ENCODE data around the gene TNRC18.
"Not testable (repeated sequence)": the region's sequence is repeated elsewhere in the genome, so short reads cannot be mapped to it uniquely, and the experiment has no call there.

TNRC18 gene

GRCh38 chr7:5423306-5423975 lies at the start of gene TNRC18:
TNRC18 (minus strand) TSS chr7:5423834; CDS start chr7:5421246, 2,588 bp downstream.
- DNase-seq = no peak

DNA sequence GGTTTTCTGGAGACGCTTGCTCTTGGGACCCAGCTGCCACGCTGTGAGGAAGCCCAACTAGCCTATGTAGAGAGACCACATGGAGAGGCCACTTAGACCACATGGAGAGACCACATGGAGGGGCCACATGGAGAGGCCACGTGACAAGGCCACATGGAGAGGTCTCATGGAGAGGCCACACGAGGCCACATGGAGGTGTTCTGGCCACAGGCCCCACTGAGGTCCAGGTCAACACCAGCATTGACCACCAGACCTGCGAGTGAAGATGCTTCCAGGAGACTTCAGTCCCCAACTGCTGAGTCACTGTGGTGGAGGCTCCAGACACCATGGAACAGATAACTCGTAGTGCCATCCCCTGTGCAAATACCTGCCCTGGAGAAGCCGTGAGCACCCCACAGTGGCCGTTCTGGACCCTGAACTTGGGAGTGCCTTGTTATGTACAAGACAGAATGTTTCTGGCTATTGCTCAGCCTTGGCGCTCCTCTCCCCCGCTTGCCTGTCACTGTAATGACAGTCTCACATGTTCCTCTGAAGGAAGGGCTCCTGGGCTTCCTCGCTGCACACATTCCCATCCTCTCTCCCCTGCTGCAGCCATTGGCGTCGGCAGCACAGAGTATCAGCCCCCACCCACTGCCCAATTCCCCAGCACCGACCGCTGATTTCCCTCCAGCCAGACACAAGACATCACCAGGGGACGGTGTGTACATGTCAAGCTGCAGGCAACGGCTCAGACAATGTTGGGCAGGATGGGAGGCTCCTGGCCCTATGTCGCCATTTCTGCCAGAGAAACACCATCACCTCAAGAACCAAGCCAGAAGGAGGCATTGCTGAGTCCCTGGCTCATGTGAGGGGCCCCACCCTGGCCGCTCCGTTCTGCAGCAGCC lies 49.0 kb upstream of the TNRC18 start:
- no peak for DNase-seq

DNA sequence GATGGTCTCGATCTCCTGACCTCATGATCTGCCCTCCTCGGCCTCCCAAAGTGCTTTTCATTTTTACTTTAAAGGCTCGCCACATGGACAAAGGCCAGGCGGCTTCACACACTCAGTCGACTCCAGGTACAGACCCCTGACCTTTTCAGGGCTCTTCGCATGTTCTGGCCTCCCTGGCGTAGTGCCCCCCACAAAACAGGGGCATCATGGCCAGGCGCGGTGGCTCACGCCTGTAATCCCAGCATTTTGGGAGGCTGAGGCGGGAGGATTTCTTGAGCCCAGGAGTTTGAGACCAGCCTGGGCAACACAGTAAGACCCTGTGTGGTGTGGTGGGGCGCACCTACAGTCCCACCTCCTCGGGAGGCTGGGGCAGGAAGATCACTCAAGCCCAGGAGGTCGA lies 48.0 kb upstream of the TNRC18 start:
- not testable (repeated sequence) for DNase-seq

DNA sequence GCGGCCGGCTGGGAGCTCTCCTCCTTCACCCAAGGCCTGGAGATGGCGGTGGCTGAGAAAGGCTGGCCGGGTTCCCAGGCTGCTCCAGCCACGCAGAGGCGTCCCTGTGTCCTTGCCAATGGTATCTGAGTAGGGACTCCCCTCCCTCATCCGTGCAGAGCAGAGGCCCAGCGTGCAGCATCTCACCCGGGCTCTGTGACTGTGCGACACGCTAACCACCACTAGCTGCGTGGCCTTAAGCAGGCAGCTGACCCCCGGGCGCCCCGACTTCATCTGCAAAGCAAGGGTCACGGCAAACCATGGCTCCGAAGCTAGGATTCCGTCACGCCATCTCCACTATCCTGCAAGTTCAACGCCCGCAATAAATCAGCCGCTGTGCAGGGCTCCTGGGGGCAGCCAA lies 47.2 kb upstream of the TNRC18 start:
- no peak for DNase-seq

- no peak for DNase-seq
These were observed 46.5 kb upstream of the TNRC18 start for GRCh38 chr7:5470167-5470532.

DNA sequence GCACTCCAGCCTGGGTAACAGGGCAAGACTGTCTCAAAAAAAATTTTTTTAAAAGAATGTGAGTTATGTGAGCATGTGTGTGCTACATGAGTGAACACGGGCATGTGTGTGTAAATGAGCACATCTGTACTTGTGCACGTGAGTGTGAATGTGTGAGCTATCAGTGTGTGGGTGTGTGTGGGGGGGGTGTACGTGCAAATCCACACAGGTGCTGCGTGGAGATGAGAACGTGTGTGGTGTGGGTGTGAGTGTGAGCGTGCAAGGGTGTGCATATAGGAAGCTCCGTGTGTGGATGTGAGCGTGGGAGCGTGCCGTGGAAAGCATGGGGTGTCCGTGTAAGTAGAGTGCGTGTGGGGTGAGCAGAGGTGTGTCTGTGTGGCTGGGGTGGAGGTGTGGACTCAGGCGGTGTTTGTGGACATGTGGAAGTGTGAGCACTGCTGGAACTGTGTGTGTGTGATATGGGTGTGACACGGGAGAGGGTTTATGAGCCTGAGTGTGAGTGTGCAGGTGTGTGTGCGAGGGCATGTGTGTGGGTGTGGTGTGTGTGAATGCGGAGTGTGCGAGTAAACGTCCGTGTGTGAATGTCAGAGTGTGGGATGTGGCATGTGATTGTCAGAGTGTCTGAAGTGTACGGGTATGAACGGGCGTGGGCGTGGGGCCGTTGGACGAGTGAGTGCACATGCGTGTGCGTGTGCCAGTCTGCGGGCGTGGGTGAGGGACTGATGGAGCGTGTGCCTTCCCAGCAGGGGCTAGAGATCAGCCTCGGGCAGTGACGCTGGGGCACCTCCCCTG lies 45.9 kb upstream of the TNRC18 start:
- no peak for DNase-seq

- DNase-seq = no peak
These were observed 44.0 kb upstream of the TNRC18 start for GRCh38 chr7:5467645-5468044.

GRCh38 chr7:5466551-5466950 lies 42.9 kb upstream of the TNRC18 start:
- DNase-seq = no peak

DNA sequence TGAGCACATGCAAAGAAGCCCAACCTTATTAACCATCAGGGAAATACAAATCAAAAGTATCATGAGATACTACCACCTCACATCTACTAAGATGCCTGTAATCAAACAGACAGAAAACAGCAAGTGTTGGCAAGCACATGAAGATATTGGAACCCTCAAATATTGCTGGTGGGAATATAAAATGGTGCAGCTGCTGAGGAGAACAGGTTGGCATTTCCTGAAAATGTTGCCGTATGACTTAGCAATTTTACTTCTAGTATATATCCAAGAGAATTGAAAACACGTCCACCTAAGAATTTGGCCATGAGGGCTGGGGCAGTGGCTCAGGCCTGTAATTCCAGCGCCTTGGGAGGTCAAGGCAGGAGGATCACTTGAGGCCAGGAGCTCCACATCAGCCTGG lies 39.4 kb upstream of the TNRC18 start:
- DNase-seq = no peak

DNA sequence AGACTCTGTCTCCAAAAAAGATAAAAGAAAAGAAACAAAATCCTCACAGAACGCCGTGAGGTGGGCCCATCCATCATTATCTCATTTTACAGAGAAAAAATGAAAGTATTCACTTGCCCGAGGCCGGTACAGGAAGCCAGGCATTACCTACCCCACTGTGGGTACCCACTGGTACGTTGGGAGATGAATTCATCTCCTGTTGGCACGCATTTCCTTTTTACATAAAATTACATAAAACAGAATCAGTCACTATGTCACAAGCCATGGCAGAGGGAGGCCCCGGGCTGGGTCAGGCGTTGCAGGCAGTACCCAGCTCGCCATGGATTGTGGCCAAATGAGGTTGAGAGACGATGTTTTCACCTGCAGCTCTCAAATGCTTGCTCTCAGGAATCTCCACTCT lies 38.6 kb upstream of the TNRC18 start:
- no peak for DNase-seq

DNA sequence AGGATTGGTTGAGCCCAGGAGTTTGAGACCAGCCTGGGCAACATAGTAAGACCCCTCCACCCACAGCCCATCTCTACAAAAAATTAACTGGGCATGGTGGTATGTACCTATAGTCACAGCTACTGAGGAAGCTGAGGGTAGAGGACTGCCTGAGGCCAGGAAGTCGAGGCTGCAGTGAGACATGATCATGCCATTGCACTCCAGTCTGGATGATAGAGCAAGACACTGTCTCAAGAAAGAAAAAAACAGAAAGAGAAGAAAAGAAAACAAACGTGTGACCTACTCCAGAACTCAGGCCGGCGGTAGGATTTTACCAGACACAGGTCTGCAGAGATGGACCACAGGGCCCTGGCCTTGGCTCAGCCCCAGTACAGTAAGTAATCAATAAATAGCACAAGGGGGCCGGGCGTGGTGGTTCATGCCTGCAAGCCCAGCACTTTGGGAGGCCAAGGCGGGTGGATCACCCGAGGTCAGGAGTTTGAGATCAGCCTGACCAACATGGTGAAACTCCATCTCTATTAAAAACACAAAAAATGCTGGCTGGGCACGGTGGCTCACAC lies 35.4 kb upstream of the TNRC18 start:
- DNase-seq = no peak

- DNase-seq = no peak
These were observed 33.7 kb upstream of the TNRC18 start for GRCh38 chr7:5457245-5457735.

GRCh38 chr7:5456409-5456808 lies 32.8 kb upstream of the TNRC18 start:
- no peak for DNase-seq

DNA sequence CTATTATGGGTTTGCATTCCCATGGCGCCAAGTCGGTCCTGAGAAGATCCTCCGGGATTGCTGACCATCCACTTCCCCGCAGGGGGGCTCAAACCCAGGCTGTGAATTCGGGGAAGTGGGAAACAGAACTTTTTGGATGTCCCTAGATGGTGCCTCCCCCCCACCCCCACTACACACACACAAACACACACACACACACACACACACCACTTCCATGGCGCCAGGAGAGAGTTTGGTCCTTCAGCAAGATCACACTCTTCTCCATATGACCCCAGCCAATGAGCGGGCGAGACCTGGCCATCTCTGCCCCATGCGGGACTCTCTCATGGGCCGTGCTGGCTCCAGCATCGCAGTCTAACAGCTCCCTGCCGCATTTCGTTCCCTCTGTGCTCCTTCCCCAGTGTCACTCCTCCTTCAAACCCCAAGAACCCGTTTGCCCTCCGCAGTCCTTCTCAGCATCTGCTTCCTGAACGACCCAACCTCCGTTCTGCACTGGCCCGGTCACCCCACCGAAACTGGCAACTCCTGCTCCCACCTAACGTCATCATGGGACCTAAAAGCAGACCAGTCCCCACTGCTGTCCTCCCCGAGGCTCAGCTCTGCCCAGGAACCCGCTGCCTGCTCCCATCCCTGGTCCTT lies 32.1 kb upstream of the TNRC18 start:
- no peak for DNase-seq

DNA sequence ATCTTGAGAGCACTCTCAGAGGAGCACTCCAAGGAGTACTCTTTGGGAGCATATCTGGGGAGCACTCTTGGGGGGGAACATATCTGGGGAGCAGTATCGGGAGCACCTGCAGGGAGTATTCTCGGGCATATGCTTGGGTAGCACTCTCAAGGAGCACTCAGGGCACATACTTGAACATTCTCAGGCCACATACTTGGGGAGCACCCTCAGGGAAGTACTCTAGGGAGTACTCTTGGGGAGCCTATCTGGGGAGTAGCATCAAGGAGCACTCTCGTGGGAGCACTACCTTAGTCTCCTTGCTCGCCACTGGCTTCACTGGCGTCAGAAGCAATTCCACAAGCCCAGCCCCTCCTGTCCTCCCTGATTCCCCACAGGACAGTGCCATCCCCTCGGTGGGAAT lies 31.5 kb upstream of the TNRC18 start:
- no peak for DNase-seq

DNA sequence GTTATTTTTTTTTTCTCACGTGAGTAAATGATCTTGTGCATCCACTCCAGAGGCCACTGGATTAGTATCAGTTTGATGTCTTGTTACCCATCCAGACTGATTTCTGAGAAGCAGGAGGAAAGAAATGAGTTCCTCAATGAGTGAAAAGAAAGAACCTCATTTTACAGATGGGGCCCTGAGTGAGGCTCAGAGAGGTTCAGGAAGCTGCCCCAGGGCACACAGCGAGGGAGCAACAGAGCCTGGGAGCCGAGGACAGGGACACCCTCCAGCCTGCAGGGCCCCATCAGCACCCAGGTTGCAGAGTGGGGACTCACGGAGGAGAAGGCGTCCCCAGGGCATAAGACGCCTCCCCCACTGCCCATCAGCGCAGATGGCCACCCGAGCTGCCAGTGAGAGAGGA lies 30.9 kb upstream of the TNRC18 start:
- no peak for DNase-seq

GRCh38 chr7:5453566-5454075 lies 30.0 kb upstream of the TNRC18 start:
- no peak for DNase-seq

GRCh38 chr7:5452937-5453540 lies 29.4 kb upstream of the TNRC18 start:
- no peak for DNase-seq

GRCh38 chr7:5452470-5452899 lies 28.9 kb upstream of the TNRC18 start:
- no peak for DNase-seq

GRCh38 chr7:5451391-5451790 lies 27.8 kb upstream of the TNRC18 start:
- no peak for DNase-seq

- peak; percentile 33 for DNase-seq
These were observed 27.1 kb upstream of the TNRC18 start for GRCh38 chr7:5450549-5451327.
